Prostate gland (tissue), 2 donors: ENCODE data around the gene SYTL1.

Experiments used
- CTCF ChIP-seq, 4 experiments: fragments of 200-600 bp in 2 of 4; fragments of 450-650 bp in 2 of 4; sonication (generic) in 2 of 4; IDR thresholded peaks; 1 replicate in 3 of 4; 2 replicates in 1 of 4; pipeline ENCODE4 v1.5.1; 2016 to 2019; ENCODE audit warnings: antibody characterized with exemption in 4 of 4, mild to moderate bottlenecking in 2 of 4, moderate library complexity in 2 of 4
- POLR2A ChIP-seq: fragments of 450-650 bp; IDR thresholded peaks from one replicate; pipeline ENCODE4 v1.6.1; 2016; ENCODE audit warnings: antibody characterized with exemption, mild to moderate bottlenecking

- TF ChIP-seq CTCF (IDR thresholded peaks at IDR 0.05): no peak
- no peak for TF ChIP-seq POLR2A
Observed at GRCh38 chr1:27368869-27369582, 27.2 kb downstream of the SYTL1 start.
